IPS-NIHi7 (cell line): ENCODE data around the gene TSC22D2.

Experiments
- DNase-seq: peaks from one replicate; pipeline ENCODE4 v3.0.0; 2012; ENCODE audit warnings: mixed read lengths; ENCODE audit errors: extremely low spot score

TSC22D2 gene

GRCh38 chr3:150385296-150386242, 22.5 kb upstream of the TSC22D2 start:
- no peak for DNase-seq

GRCh38 chr3:150388498-150389418, 19.3 kb upstream of the TSC22D2 start:
- no peak for DNase-seq

GRCh38 chr3:150390087-150390486, 18.0 kb upstream of the TSC22D2 start:
- DNase-seq = no peak

GRCh38 chr3:150391161-150391560, 16.9 kb upstream of the TSC22D2 start:
- peak; percentile 21 for DNase-seq

GRCh38 chr3:150393745-150394144, 14.4 kb upstream of the TSC22D2 start:
- no peak for DNase-seq

- DNase-seq = no peak
Measured at GRCh38 chr3:150394606-150395005, 13.5 kb upstream of the TSC22D2 start.

GRCh38 chr3:150396491-150396890, 11.6 kb upstream of the TSC22D2 start:
- no peak for DNase-seq

- no peak for DNase-seq
Measured at GRCh38 chr3:150396956-150397550, 11.0 kb upstream of the TSC22D2 start.

- DNase-seq = no peak
Measured at GRCh38 chr3:150399060-150399459, 9.0 kb upstream of the TSC22D2 start.

GRCh38 chr3:150401285-150401684, 6.8 kb upstream of the TSC22D2 start:
- no peak for DNase-seq

- no peak for DNase-seq
Measured at GRCh38 chr3:150402217-150402616, 5.9 kb upstream of the TSC22D2 start.

- DNase-seq = no peak
Measured at GRCh38 chr3:150404023-150404422, 4.1 kb upstream of the TSC22D2 start.

GRCh38 chr3:150407051-150407807, 869 bp upstream of the TSC22D2 start:
- no peak for DNase-seq

GRCh38 chr3:150407808-150408220, 284 bp upstream of the TSC22D2 start:
- DNase-seq = peak; percentile 18

GRCh38 chr3:150409125-150409511, 1.0 kb downstream of the TSC22D2 start:
- DNase-seq = no peak

GRCh38 chr3:150409512-150410310, 1.6 kb downstream of the TSC22D2 start:
- DNase-seq = peak; percentile 53

GRCh38 chr3:150410311-150411105, 2.4 kb downstream of the TSC22D2 start:
- DNase-seq = peak; percentile 18

GRCh38 chr3:150411106-150411460, 3.0 kb downstream of the TSC22D2 start:
- no peak for DNase-seq

GRCh38 chr3:150411546-150411945, 3.4 kb downstream of the TSC22D2 start:
- DNase-seq = no peak

- no peak for DNase-seq
Measured at GRCh38 chr3:150411976-150412375, 3.9 kb downstream of the TSC22D2 start.
